Prostate gland (tissue), 2 donors: ENCODE measurements around the gene DDX31.

Experiments
- POLR2AphosphoS5 ChIP-seq: sonication (generic); formaldehyde crosslinking; IDR thresholded peaks from one replicate; pipeline ENCODE4 v1.6.1; 2017; ENCODE audit warnings: antibody characterized with exemption
- TF ChIP-seq, protein P1 (sequence below), 4 experiments: fragments of 200-600 bp in 2 of 4; fragments of 450-650 bp in 2 of 4; sonication (generic) in 2 of 4; IDR thresholded peaks; 1 replicate in 3 of 4; 2 replicates in 1 of 4; pipeline ENCODE4 v1.5.1; 2016 to 2019; ENCODE audit warnings: antibody characterized with exemption in 4 of 4, mild to moderate bottlenecking in 2 of 4, moderate library complexity in 2 of 4

DNA sequence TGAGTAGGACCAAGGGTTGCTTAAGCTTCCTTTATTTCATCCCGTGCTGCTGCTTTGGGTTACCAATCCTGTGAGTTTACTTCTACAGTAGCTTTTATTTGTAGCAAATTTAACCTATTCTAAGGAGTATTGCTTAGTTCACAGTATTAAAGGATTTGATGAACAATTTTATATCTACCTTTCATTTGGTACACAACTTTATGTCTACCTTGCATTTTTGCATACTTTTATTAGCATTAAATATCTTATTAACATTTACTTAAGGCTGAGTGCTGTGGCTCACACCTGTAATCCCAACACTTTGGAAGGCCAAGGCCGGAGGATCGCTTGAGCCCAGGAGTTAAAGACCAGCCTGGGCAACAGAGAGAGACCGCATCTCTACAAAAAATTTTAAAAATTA, 4.7 kb upstream of the DDX31 start:
- no peak for TF ChIP-seq POLR2AphosphoS5
- TF ChIP-seq, protein P1, sequence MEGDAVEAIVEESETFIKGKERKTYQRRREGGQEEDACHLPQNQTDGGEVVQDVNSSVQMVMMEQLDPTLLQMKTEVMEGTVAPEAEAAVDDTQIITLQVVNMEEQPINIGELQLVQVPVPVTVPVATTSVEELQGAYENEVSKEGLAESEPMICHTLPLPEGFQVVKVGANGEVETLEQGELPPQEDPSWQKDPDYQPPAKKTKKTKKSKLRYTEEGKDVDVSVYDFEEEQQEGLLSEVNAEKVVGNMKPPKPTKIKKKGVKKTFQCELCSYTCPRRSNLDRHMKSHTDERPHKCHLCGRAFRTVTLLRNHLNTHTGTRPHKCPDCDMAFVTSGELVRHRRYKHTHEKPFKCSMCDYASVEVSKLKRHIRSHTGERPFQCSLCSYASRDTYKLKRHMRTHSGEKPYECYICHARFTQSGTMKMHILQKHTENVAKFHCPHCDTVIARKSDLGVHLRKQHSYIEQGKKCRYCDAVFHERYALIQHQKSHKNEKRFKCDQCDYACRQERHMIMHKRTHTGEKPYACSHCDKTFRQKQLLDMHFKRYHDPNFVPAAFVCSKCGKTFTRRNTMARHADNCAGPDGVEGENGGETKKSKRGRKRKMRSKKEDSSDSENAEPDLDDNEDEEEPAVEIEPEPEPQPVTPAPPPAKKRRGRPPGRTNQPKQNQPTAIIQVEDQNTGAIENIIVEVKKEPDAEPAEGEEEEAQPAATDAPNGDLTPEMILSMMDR (IDR thresholded peaks at IDR 0.05) = no peak
